Loucy (cell line): ENCODE results near the gene NOX5.

Experiments
- EZH2phosphoT487 ChIP-seq: fragments of 200-600 bp; IDR thresholded peaks from 2 replicates; pipeline ENCODE4 v1.6.1; 2018; ENCODE audit warnings: antibody characterized with exemption, mild to moderate bottlenecking, moderate library complexity, borderline replicate concordance
- TF ChIP-seq, protein P1 (sequence below): fragments of 200-600 bp; sonication (generic); conservative IDR thresholded peaks from 2 replicates; pipeline ENCODE4 v1.5.1; 2014; ENCODE audit warnings: mild to moderate bottlenecking, antibody characterized with exemption, low read length

DNA sequence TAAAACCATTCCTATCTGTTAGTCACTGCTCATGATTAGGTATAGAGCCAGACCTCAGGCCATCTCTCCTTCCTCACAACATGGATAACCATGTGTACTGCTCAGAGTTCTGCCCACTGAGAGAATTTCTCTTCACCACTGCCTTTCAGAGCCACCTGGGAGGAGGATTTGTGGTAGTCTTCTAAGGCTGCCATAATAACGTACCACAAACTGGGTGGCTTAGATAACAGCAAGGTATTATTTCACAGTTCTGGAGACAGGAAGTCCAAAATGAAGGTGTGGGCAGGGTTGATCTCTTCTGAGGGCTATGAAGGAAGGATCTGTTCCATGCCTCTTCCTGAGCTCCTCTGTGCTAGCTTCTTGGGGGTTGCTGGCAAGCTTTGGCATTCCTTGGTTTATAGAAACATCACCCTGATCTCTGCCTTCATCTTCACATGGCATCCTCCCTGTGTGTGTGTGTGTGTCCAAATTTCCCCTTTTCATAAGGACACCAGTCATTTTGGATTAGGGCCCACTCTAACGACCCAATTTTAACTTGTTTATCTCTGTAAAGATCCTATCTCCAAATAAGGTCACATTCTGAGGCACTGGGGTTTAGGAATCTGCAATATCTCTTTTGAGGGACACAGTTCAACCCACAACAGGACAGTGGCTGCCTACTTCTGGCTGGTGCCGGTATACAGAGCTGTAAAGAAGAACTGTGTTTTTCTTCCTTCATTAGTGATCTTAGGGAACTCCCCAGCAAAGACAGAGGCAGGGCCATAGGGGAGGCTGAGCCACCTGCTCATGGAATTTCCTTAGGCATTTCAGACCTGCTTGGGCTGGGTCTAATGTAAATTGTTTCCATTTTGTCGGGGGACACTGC is 42.1 kb upstream of the NOX5 start:
- TF ChIP-seq, protein P1, sequence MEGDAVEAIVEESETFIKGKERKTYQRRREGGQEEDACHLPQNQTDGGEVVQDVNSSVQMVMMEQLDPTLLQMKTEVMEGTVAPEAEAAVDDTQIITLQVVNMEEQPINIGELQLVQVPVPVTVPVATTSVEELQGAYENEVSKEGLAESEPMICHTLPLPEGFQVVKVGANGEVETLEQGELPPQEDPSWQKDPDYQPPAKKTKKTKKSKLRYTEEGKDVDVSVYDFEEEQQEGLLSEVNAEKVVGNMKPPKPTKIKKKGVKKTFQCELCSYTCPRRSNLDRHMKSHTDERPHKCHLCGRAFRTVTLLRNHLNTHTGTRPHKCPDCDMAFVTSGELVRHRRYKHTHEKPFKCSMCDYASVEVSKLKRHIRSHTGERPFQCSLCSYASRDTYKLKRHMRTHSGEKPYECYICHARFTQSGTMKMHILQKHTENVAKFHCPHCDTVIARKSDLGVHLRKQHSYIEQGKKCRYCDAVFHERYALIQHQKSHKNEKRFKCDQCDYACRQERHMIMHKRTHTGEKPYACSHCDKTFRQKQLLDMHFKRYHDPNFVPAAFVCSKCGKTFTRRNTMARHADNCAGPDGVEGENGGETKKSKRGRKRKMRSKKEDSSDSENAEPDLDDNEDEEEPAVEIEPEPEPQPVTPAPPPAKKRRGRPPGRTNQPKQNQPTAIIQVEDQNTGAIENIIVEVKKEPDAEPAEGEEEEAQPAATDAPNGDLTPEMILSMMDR = no peak
- no peak for TF ChIP-seq EZH2phosphoT487
